ENCODE results near the gene ALLC. TPM values are rescaled to one million over a fixed set of nuclear protein-coding genes. Genes with fewer than 3 reads are reported as not detected.

Gene ALLC
- total RNA-seq: not detected in 2 replicates

DNA sequence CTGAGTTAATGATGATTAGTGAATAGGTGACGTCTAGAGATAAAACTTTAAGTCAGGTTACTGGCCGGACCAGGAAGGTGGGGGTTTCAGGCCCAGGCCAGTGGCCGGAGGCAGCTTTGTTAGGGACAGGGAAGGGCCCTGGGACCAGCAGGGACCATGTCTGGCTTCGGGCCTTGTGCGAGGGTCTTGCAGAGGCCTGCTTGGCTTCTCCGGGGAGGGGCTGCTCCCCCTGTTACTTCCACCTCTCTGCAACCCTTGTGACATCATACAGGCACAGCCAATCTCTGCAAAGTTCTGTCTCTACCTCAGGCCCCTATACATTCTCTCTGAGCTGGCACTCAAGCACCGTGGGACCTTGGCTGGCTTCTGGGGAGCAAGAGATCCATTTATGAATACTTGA is at the start of gene ALLC:
ALLC (plus strand) TSS at position 320 of the 400 bp plus-strand sequence. CDS start 12,958 bp downstream, outside the sequence.

DNA sequence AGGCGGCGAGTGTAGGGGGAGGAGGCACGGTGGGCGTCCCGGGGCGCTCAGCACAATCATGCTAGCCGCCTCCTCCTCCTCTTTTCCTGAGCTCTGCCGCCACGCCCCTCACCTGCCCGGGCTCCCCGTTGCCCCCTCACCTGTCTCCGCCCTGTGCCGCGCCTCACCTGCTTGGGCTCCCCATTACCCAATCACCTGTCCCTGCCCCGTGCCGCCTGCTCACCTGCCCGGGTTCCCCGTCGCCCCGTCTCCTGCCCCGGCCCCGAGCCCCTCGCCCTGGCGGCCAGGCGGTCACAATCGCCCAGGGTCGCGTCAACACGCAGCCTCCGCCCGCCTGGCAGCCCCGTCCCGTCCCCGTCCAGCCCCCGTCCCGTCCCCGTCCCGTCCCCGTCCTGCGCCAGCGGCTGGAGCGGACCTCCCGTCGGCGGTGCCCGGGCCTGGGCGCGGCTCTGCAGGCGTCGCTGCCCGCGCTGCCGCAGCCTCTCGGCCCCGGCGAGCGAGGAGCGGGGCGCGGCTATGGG is 45.3 kb downstream of the ALLC start, which contains the start of gene DCDC2C:
DCDC2C (plus strand) TSS at position 340 of the 521 bp plus-strand sequence; CDS start at position 517, 177 bp downstream.

Other genes starting within 250 kb of the ALLC start
- gene ADI1, start 138.7 kb upstream of the ALLC start, total RNA-seq: 57.0 and 59.0 TPM in 2 replicates
- gene RNASEH1, start 99.9 kb upstream of the ALLC start, total RNA-seq: 30.7 and 33.5 TPM in 2 replicates
- 4,308 and 4,519 TPM in 2 replicates for gene RPS7, start 82.9 kb upstream of the ALLC start, total RNA-seq
- gene COLEC11, start 63.1 kb upstream of the ALLC start, total RNA-seq: 0.25 TPM in 1 of 2 replicates, not detected in the other
- gene DCDC2C, start 45.4 kb downstream of the ALLC start, total RNA-seq: 0.60 TPM in 1 of 2 replicates, not detected in the other